Inflammatory macrophage treated with lipopolysaccharide for 4 hours (primary cell): ENCODE data around the gene LUC7L2.
A peak's percentile ranks its signal among the peaks of the same experiment; 100 is the strongest.
"Not testable (repeated sequence)": the region's sequence is repeated elsewhere in the genome, so short reads cannot be mapped to it uniquely, and the experiment has no call there.

Experiments
- DNase-seq: peaks from one replicate; pipeline ENCODE4 v3.0.0-alpha.2; 2020

Gene LUC7L2

GRCh38 chr7:139357729-139358506 lies 1.8 kb upstream of the LUC7L2 start:
- not testable (repeated sequence) for DNase-seq

- peak; percentile 39 for DNase-seq
These were observed 941 bp upstream of the LUC7L2 start for GRCh38 chr7:139358541-139359365.

- peak; percentile 91 for DNase-seq
These were observed 685 bp downstream of the LUC7L2 start for GRCh38 chr7:139360210-139360947.

GRCh38 chr7:139360948-139361307 lies 1.2 kb downstream of the LUC7L2 start:
- DNase-seq = no peak

GRCh38 chr7:139361523-139361922 lies 1.8 kb downstream of the LUC7L2 start:
- no peak for DNase-seq

- DNase-seq = no peak
These were observed 2.6 kb downstream of the LUC7L2 start for GRCh38 chr7:139362302-139362701.

- no peak for DNase-seq
These were observed 3.3 kb downstream of the LUC7L2 start for GRCh38 chr7:139362981-139363380.

GRCh38 chr7:139365336-139365735 lies 5.6 kb downstream of the LUC7L2 start:
- no peak for DNase-seq

- no peak for DNase-seq
These were observed 6.7 kb downstream of the LUC7L2 start for GRCh38 chr7:139366400-139366799.

GRCh38 chr7:139367438-139368155 lies 7.9 kb downstream of the LUC7L2 start:
- DNase-seq = no peak

GRCh38 chr7:139370301-139370942 lies 10.7 kb downstream of the LUC7L2 start:
- no peak for DNase-seq

- no peak for DNase-seq
These were observed 11.2 kb downstream of the LUC7L2 start for GRCh38 chr7:139370943-139371313.

- DNase-seq = no peak
These were observed 14.6 kb downstream of the LUC7L2 start for GRCh38 chr7:139374246-139374645.

- DNase-seq = no peak
These were observed 22.7 kb downstream of the LUC7L2 start for GRCh38 chr7:139382439-139382838.

GRCh38 chr7:139384611-139385010 lies 24.9 kb downstream of the LUC7L2 start:
- no peak for DNase-seq

- DNase-seq = no peak
These were observed 27.9 kb downstream of the LUC7L2 start for GRCh38 chr7:139387594-139387993.

GRCh38 chr7:139389091-139389490 lies 29.4 kb downstream of the LUC7L2 start:
- no peak for DNase-seq

- no peak for DNase-seq
These were observed 30.1 kb downstream of the LUC7L2 start for GRCh38 chr7:139389774-139390173.

- DNase-seq = no peak
These were observed 34.0 kb downstream of the LUC7L2 start for GRCh38 chr7:139393621-139394211.

- no peak for DNase-seq
These were observed 34.8 kb downstream of the LUC7L2 start for GRCh38 chr7:139394540-139394939.

- no peak for DNase-seq
These were observed 36.7 kb downstream of the LUC7L2 start for GRCh38 chr7:139396323-139396951.
